HG03103 (cell line): ENCODE results near the gene RING1.

Experiments
- ATAC-seq: cut with Tn5 transposase; IDR thresholded peaks from one replicate; pipeline ENCODE4 v1.9.1; 2021; ENCODE audit warnings: low read depth; ENCODE audit not compliant: unreplicated experiment

The RING1 gene

DNA sequence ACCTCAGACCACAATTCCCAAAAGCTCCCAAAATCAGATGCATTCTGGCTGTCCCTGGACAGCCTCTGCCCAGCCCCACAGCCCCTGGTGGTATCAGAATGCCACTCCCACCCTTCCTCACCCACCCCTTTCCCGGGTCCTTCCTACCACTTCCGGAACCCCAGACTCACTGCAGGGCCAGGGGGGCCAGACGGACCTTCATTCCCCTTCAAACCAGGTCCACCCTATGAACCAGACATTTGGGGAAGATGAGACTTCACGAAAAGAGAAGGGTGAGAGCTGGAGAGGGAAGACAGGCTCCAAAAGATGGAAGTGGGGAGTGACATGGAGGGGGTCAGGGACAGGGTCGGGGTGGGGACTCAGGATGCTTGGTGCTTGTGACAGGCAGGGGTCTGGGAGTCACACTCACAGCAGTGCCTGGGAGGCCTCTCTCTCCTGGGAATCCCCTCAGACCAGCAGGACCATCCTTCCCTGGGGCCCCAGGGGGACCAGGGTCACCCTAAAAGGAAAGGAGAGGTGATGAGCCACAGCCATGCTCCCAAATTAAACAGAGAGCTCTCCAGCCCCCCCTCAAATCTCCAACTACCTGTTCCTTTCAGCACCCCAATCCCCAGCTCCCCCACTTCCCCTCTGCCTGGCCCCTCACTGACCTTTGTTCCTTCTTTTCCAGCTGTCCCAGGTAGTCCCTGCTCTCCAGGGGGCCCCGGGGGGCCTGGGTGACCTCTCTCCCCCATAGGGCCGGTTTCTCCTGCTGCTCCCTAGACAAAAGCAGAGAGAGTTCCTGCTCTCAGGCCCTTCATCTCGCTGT, 36.2 kb upstream of the RING1 start:
- no peak for ATAC-seq

DNA sequence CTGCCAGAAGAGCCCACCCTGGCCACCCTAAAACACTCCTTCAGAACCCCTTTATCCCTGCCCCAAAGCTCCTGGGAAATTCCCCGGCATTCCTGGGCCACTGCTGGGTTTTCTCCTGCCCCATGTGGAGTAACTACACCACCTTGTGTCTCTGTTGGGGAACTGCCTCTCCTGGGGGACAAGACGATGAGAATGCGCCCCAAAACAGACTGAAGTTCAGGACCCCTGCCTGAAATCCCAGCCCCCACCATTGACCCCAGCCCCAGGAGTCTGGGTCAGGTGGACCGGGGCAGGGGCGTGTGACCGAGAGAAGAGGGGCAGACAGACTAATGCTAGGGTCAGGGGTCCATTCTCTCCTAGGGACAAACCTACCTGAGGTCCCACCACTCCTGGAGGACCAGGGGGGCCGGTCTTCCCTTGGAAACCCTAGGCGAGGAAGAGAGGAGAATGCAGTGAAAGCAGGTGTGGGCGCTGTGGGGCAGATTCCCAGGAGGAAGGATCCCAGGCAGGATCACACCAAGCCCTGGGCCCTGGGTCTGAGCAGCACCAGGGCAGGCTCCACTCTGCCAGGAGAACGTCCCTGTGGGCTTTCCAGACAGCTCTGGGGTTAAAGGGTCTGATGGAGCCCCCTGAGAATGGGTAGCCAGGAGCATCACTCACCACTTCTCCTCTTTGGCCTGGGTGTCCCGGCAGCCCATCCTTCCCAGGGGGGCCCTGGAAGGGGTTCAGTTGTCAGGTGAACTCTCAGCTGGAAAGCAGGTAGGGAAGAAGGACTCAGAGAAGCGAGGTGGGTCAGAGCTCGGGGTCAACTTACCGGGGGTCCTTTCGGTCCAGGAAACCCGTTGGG, 35.4 kb upstream of the RING1 start:
- ATAC-seq: no peak

DNA sequence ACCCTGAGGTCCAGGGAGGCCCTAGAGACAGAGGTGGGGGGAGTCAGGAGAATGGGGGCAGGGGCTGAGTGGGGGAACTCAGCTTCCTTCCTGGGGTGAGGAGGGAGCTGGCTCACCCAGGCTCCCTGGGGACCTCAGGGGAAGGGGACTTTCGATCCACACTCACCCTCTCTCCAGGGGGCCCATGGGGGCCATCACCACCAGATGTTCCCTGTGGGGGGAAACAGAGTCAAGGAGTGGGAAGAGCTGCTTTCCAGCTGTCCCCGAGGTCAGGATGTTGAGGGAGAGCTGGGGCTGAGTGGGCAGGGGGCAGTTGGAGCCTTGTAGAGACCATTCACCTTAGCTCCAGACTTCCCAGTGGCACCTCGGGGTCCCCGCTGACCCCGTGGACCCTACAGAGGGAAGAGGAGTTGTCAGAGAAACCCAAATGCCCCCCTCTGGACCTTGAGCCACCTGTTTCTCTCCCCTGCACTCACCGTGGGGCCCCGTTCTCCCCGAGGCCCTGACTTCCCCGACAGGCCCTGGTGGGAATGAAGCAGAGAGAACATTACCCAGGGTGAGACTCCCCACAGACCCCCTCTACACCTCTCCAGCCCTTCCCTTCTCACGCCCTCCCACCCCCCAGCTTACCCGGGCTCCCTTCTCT, 34.6 kb upstream of the RING1 start:
- ATAC-seq: no peak

GRCh38 chr6:33174784-33175183, 33.5 kb upstream of the RING1 start:
- no peak for ATAC-seq

DNA sequence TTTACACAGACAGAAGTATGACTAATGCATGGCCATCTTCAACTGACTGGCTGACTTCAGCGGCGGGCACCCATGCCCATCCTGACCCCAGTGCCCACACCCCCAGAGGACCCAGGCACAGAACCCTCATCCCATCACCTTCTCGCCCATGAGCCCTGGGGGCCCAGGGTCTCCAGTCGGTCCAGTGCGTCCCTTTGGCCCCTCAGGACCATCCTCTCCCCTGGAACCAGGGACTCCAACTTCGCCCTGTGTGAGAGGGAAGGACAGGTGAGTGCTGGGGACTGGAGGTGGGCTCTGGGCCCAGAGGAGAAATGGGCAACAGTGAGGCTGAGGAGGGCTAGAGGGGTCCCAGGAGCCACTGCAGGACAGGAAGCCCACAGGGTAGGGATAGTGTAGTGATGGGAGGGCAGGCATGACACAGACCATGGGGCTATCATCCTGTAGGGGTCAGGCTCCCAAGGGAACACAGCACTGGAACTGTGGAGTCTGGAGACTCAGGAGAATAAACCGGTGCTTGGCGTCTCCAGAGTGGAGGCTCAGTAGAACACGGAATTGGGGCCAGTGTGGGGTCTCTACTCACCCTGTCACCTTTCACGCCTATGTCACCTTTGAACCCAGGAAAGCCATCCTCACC, 32.7 kb upstream of the RING1 start:
- ATAC-seq: no peak

DNA sequence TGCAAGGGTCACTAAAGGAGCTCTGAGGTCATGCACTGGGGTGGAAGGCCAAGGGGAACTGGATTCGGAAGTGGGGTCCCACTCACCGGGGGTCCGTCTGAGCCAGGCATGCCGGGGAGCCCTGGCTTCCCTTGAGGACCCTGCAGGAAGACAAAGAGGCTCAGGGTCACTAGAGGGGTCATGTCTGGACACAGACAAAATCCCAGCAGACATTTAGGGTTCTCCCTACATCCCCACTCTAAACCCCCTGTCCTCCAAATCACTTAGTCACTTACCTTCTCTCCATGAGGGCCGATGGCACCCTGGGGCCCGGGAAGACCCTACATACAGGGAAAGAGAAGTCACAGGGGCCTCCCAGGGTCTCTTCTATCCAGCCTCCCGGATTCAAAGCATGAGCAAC, 31.4 kb upstream of the RING1 start:
- no peak for ATAC-seq

GRCh38 chr6:33177552-33178446, 30.5 kb upstream of the RING1 start:
- no peak for ATAC-seq

DNA sequence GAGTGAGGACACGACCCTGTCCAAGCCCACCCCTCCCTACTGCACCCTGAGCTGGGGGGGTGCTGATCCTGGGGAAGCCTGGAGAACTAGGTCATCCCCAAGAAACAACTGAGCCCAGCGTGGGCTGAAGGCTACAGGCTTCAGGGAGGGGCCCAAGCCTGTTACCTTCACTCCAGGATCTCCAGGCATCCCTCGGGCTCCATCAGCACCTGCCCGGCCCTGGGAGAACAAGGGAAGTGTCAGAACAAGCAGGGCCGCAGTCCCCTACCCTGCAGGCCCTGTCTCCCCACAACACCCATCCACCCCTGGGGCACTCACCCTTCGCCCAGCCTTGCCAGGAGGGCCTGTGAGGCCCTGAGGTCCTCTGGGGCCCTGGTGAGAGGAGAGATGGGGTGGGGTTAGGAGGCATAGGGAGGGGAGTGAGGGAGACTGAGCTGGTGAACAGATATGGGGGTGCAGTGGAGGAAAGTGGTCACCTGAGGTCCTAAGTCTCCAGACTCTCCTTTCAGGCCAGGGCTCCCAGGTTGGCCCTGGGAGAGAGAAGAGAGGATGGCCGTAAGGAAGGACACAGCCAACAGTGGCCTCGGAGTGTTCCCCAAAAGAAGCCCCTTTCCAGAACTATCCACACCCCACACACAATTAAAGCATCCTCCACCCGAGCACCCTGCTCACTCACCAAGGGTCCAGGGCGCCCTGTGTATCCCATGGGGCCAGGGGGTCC, 29.4 kb upstream of the RING1 start:
- ATAC-seq: no peak

GRCh38 chr6:33181141-33181540, 27.2 kb upstream of the RING1 start:
- ATAC-seq: no peak

DNA sequence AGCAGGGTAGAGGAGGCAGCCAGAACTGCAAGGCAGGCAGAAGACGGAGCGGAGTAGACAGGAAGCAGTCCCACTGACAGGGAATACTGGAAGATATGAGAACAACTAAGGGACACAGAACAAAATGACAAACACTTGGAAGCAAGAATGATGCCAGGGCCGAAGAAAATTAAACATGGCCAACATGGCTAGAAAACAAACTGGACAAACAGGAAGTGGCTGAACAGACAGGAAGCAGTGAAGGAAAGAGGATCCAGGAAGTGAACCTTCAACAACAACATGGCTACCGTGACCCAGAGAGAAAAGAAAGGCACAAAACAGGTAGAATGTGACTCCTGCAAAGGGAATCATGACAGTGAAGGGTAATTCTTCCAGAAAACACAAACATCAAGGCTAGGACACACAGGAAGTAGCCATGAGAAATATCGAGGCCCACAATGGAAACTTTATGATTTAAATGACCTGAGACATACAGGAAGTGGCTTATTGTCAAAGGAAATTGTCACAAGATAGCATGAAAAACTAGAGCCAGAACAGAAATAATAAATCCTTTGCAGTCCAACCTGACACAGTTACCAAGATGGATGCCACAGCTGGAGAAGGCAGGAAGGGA, 25.1 kb upstream of the RING1 start:
- no peak for ATAC-seq

DNA sequence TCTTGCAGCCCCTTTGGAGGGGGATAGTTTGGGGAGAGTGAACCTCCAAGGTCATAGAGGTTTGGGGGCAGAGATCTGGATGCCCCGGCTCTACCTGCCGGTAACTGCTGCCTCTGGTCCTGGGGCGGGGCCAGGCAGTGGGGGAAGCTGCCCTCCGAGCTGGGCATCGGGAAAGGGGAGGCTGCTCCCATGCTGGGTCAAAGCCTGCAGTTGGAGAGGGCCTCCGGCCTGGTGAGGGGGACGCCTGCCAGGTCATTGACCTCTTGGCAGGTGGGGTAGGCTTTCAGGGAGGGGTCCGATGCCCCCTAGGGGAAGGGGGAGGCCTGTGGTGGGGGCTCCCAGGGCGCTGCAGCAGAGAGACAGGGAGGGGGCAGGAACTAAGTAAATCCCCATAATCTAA, 23.1 kb upstream of the RING1 start:
- ATAC-seq: no peak

GRCh38 chr6:33185654-33186187, 22.6 kb upstream of the RING1 start:
- ATAC-seq: no peak

GRCh38 chr6:33187809-33188208, 20.5 kb upstream of the RING1 start:
- ATAC-seq: no peak

DNA sequence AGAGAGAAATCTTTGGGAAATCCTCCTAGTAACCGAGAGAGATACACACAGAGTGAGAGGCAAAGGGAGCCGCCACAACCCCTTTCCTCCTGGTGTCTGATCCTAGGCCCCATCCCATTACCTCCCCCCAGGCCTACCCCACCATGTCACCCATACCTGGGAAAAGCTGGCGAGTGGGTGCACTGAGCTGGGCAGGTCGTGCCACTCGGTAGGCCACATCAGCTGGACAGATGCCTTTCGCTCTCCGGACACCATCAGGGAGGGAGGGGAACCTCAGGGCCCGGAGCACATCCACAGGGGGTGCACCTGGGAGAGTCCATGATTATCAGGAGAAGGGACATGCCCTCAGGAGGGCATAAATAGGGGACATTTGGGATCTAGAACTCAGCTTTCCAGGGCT, 19.1 kb upstream of the RING1 start:
- no peak for ATAC-seq

DNA sequence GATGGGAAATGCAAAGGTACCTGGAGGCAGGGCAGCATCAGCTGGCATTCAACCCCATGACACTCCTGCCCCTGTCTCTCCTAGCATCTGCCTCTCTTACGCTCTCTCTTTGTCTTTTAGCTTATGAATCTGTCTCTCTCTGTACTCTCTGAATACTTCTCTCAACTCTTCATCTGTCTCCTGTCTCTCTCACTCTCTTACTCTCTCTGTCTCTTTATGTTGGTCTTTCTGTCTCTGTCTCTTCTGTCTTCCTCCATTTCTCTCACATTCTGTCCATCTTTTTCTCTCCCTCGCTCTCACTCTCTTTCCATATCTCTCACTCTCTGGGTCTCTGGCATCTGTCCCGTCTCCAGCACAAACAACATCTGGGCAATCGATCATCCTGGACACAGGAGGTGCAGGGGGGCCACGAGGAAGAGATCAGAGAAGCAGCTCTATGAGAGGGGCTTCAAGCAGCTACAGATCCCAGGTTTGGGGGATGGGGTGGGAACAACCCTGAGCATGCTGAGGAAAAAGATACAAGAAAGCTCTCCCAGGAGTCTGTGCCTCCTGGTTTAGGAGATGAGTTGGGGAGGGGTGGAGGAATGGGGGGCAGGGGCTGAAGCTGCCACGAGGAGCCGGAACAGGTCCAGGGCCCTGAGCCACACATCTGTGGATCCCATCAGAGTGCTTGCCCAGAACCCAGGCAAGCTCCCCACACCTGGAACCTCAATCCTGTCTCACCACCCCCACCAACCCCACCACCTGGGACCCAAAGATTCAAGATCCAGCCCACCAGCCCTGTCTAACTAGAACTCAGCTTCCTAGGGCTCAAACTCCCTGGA, 18.5 kb upstream of the RING1 start:
- no peak for ATAC-seq

DNA sequence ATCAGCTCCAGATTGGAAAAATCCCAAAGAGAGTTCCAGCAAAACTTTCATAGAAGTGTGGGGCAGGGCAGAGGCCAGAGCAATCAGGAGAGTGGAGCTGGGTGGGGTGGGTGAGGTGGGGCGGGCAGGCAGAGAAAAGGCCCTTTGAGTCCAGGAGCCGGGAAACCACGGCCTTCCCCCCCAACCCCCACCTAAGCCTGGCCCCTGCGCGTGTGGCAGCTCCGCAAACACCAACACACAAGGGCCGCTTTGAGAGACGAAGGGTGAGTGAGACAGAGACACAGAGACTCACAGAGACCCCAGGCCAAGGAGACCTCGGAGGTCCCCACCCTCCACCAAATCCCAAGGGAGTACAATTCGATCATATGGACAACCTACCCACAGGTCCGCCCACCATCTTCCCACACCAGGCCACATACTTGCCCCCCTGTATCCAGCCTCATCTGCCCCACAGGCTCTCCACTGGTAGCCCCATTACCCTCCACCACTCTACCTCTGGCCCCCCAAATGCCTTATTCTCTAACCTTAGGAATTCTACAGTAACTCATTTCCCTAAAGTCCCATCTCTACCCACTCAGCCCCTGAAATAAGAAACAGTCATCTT, 17.7 kb upstream of the RING1 start:
- ATAC-seq: no peak

GRCh38 chr6:33191383-33192104, 16.8 kb upstream of the RING1 start:
- no peak for ATAC-seq
